H9 (cell line): ENCODE measurements around the gene NAPA. TPM values are rescaled to one million over a fixed set of nuclear protein-coding genes. Genes with fewer than 3 reads are reported as not detected.

Source experiments
- DNase-seq: peaks from one replicate; pipeline ENCODE4 v3.0.0-alpha.2; 2017
- H2AFZ ChIP-seq: one replicate; pipeline ENCODE4 v1.6.1; 2013; ENCODE audit warnings: mild to moderate bottlenecking, low read length, control low read depth, moderate library complexity
- H2AK5ac ChIP-seq: 2 replicates; pipeline ENCODE4 v1.6.1; 2013; ENCODE audit warnings: low read length, control low read depth, mixed read lengths; ENCODE audit not compliant: insufficient read length
- H2BK120ac ChIP-seq: one replicate; pipeline ENCODE4 v1.6.1; 2013; ENCODE audit warnings: low read depth, mild to moderate bottlenecking, low read length, control low read depth, inconsistent platforms; ENCODE audit not compliant: poor library complexity, severe bottlenecking
- H2BK12ac ChIP-seq: 2 replicates; pipeline ENCODE4 v1.6.1; 2013; ENCODE audit warnings: low read length, control low read depth, mixed read lengths, low read depth; ENCODE audit not compliant: insufficient read length
- H2BK15ac ChIP-seq: 2 replicates; pipeline ENCODE4 v1.6.1; 2013; ENCODE audit warnings: low read depth, low read length, control low read depth
- H2BK20ac ChIP-seq: one replicate; pipeline ENCODE4 v1.6.1; 2013; ENCODE audit warnings: low read depth, mild to moderate bottlenecking, low read length, control low read depth, inconsistent platforms; ENCODE audit not compliant: poor library complexity, severe bottlenecking
- H2BK5ac ChIP-seq: 2 replicates; pipeline ENCODE4 v1.6.1; 2013; ENCODE audit warnings: low read length, control low read depth, mixed read lengths; ENCODE audit not compliant: insufficient read length
- H3K14ac ChIP-seq: 2 replicates; pipeline ENCODE4 v1.6.1; 2013; ENCODE audit warnings: low read length, control low read depth; ENCODE audit not compliant: insufficient read depth
- H3K18ac ChIP-seq: 2 replicates; pipeline ENCODE4 v1.6.1; 2013; ENCODE audit warnings: low read depth, mild to moderate bottlenecking, mixed read lengths, low read length, control low read depth; ENCODE audit not compliant: insufficient read length
- H3K23ac ChIP-seq: 2 replicates; pipeline ENCODE4 v1.6.1; 2013; ENCODE audit warnings: low read length, control low read depth, mixed read lengths, low read depth; ENCODE audit not compliant: insufficient read length
- H3K23me2 ChIP-seq: 2 replicates; pipeline ENCODE4 v1.6.1; 2013; ENCODE audit warnings: low read depth, mild to moderate bottlenecking, mixed read lengths, low read length, control low read depth; ENCODE audit not compliant: insufficient read length, poor library complexity, severe bottlenecking
- H3K27ac ChIP-seq: 2 replicates; pipeline ENCODE4 v1.5.1; 2013; ENCODE audit warnings: low read length, control low read depth, mixed read lengths, low read depth; ENCODE audit not compliant: insufficient read length
- H3K27me3 ChIP-seq: 2 replicates; pipeline ENCODE4 v1.6.1; 2013; ENCODE audit warnings: low read length, control low read depth, inconsistent platforms; ENCODE audit not compliant: insufficient read depth
- H3K4ac ChIP-seq: 2 replicates; pipeline ENCODE4 v1.6.1; 2013; ENCODE audit warnings: low read depth, mild to moderate bottlenecking, control low read depth, inconsistent platforms, low read length, moderate library complexity
- H3K4me1 ChIP-seq: 2 replicates; pipeline ENCODE4 v1.6.1; 2013; ENCODE audit warnings: low read length, control low read depth, inconsistent platforms; ENCODE audit not compliant: insufficient read depth
- H3K4me2 ChIP-seq: 2 replicates; pipeline ENCODE4 v1.6.1; 2013; ENCODE audit warnings: low read length, control low read depth, mixed read lengths; ENCODE audit not compliant: insufficient read length, insufficient read depth
- H3K56ac ChIP-seq: 2 replicates; pipeline ENCODE4 v1.6.1; 2013; ENCODE audit warnings: low read depth, mild to moderate bottlenecking, mixed read lengths, low read length, control low read depth; ENCODE audit not compliant: insufficient read length
- H3K79me1 ChIP-seq: 2 replicates; pipeline ENCODE4 v1.6.1; 2013; ENCODE audit warnings: low read depth, mild to moderate bottlenecking, moderate library complexity, low read length, control low read depth, inconsistent platforms; ENCODE audit not compliant: insufficient read depth, poor library complexity, severe bottlenecking
- H3K79me2 ChIP-seq: 2 replicates; pipeline ENCODE4 v1.6.1; 2013; ENCODE audit warnings: low read length, control low read depth, inconsistent platforms; ENCODE audit not compliant: insufficient read depth
- H3K9ac ChIP-seq: 2 replicates; pipeline ENCODE4 v1.6.1; 2013; ENCODE audit warnings: low read length, control low read depth, mixed read lengths; ENCODE audit not compliant: insufficient read length; ENCODE audit errors: extremely low read depth
- H3K9me3 ChIP-seq: one replicate; pipeline ENCODE4 v1.6.1; 2013; ENCODE audit warnings: low read depth, low read length, inconsistent platforms; ENCODE audit not compliant: control insufficient read depth
- H3T11ph ChIP-seq: one replicate; pipeline ENCODE4 v1.6.1; 2013; ENCODE audit warnings: mild to moderate bottlenecking, low read length, control low read depth, inconsistent platforms
- H4K20me1 ChIP-seq: one replicate; pipeline ENCODE4 v1.6.1; 2013; ENCODE audit not compliant: control insufficient read depth, insufficient read length, insufficient read depth
- H4K5ac ChIP-seq: 2 replicates; pipeline ENCODE4 v1.6.1; 2013; ENCODE audit warnings: low read depth, mild to moderate bottlenecking, mixed read lengths, low read length, control low read depth; ENCODE audit not compliant: insufficient read length
- H4K8ac ChIP-seq: replicated peaks from 2 replicates; pipeline ENCODE4 v1.6.1; 2013; ENCODE audit warnings: low read length, control low read depth, mixed read lengths, low read depth; ENCODE audit not compliant: insufficient read length
- H4K91ac ChIP-seq: 2 replicates; pipeline ENCODE4 v1.6.1; 2013; ENCODE audit warnings: low read depth, mild to moderate bottlenecking, moderate library complexity, mixed read lengths, low read length, control low read depth; ENCODE audit not compliant: insufficient read length
- H3K27ac Mint-ChIP-seq, 3 experiments: 2 replicates in 2 of 3; 3 replicates in 1 of 3; pipeline ENCODE4 v1.8.0; 2020 to 2021; ENCODE audit warnings: mixed read lengths in 3 of 3, mild to moderate bottlenecking in 1 of 3, moderate library complexity in 1 of 3
- H3K27me3 Mint-ChIP-seq: 2 replicates; pipeline ENCODE4 v1.8.0; 2021; ENCODE audit warnings: low read depth, mild to moderate bottlenecking, moderate library complexity, mixed read lengths
- H3K36me3 Mint-ChIP-seq, 3 experiments: 2 replicates in 2 of 3; 3 replicates in 1 of 3; pipeline ENCODE4 v1.8.0; 2020 to 2021; ENCODE audit warnings: low read depth in 3 of 3, mixed read lengths in 3 of 3; ENCODE audit not compliant: insufficient read depth in 1 of 3
- H3K4me1 Mint-ChIP-seq, 2 experiments: 2 replicates each; pipeline ENCODE4 v1.8.0; 2020; ENCODE audit warnings: mixed read lengths in 2 of 2
- H3K4me3 Mint-ChIP-seq, 2 experiments: 2 replicates in 1 of 2; 3 replicates in 1 of 2; pipeline ENCODE4 v1.8.0; 2020 to 2021; ENCODE audit warnings: mild to moderate bottlenecking in 2 of 2, mixed read lengths in 2 of 2, moderate library complexity in 1 of 2
- H3K9me3 Mint-ChIP-seq, 2 experiments: 2 replicates in 1 of 2; 3 replicates in 1 of 2; pipeline ENCODE4 v1.8.0; 2020; ENCODE audit warnings: mild to moderate bottlenecking in 2 of 2, mixed read lengths in 2 of 2, moderate library complexity in 1 of 2
- CTCF ChIP-seq: fragments of 200-600 bp; sonication (generic); conservative IDR thresholded peaks from 3 replicates; pipeline ENCODE4 v1.8.0; 2021; ENCODE audit warnings: antibody characterized with exemption, mild to moderate bottlenecking
- WGBS: extraction: QIAGEN DNeasy Blood & Tissue Kit; methylation state at CpG from one replicate; pipeline ENCODE4 v1.1.7; 2013; ENCODE audit warnings: missing lambda C conversion rate, low lambda C conversion rate, mixed read lengths; ENCODE audit not compliant: insufficient read length; ENCODE audit errors: extremely low coverage; 5-methylcytosine and 5-hydroxymethylcytosine counted together
- total RNA-seq: library from RNA; stranded (reverse); gene quantifications from 2 replicates; pipeline ENCODE4 v1.2.1, GENCODE V29; 2021

NAPA gene
- total RNA-seq, 1 experiment from 2014 or later = 62.8 TPM

- Histone ChIP-seq H3K4me2 (no peak overlapping the region), H4K91ac (no peak overlapping the region), H2AK5ac (no peak overlapping the region), H3T11ph (no peak overlapping the region), H3K23ac (no peak overlapping the region), H3K27me3 (no peaks in the 10 kb centered on the region), H3K56ac (no peak overlapping the region), H3K14ac (no peak overlapping the region), H3K18ac (no peak overlapping the region), H3K9me3 (no peaks in the 10 kb centered on the region), H2BK5ac (no peak overlapping the region), H4K8ac (no peak overlapping the region), H3K79me1 (no peaks in the 10 kb centered on the region), H2BK12ac (no peak overlapping the region), H3K9ac (no peak overlapping the region), H2BK120ac (no peak overlapping the region), H3K27ac (no peak overlapping the region), H4K20me1 (no peaks in the 10 kb centered on the region), H3K79me2 (no peaks in the 10 kb centered on the region), H2BK20ac (no peak overlapping the region), H2AFZ (no peak overlapping the region), H3K4me1 (no peaks in the 10 kb centered on the region), H3K4ac (no peak overlapping the region), H3K23me2 (no peaks in the 10 kb centered on the region), H2BK15ac (no peak overlapping the region), H4K5ac (no peak overlapping the region)
- H3K4me3 Mint-ChIP-seq = no peak overlapping the region
- H3K9me3 Mint-ChIP-seq = no peaks in the 10 kb centered on the region
- DNase-seq = no peak
- peaks cover 9 to 26% (median 17%) of the 10 kb centered on the region in 3 experiments; a peak in 6 of 7 replicates for H3K36me3 Mint-ChIP-seq
- no peak overlapping the region for H3K27ac Mint-ChIP-seq
- peaks cover 0 to 18% of the 10 kb centered on the region in 2 experiments; a peak in 2 of 4 replicates for H3K4me1 Mint-ChIP-seq
- no peak for TF ChIP-seq CTCF
- H3K27me3 Mint-ChIP-seq = no peaks in the 10 kb centered on the region
- no CpG with 5 or more reads among the region's 5 CpGs for WGBS
Measured at GRCh38 chr19:47494211-47494547, 20.7 kb downstream of the NAPA start.
